ENCODE results near the gene TMEM87A. TPM values are rescaled to one million over a fixed set of nuclear protein-coding genes. Genes with fewer than 3 reads are reported as not detected.
"Not testable (repeated sequence)": the region's sequence is repeated elsewhere in the genome, so short reads cannot be mapped to it uniquely, and the experiment has no call there.

Gene TMEM87A
- total RNA-seq, 2 donors from 2014 or later, result 31.4 to 36.6 TPM

DNA sequence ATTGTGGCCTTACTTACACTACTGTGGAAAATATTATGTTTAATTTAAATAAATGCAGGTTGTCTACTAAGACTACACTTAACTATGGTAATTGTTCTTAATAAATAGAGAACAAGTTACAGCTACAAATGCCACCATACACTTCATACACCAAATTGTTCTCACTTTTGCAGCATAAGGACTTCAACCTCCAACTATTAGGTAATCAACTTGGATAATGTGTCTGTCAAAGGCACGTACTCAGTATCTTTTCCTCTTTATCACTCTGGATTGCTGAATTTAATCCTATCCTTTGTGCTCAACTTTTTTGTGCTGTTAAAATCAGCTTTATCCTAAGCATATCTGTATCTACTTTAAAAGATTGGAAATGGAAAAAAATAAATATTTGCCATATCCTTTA lies 41.6 kb upstream of the TMEM87A start:
- H3K27ac ChIP-seq, result no peak overlapping the region
- no peaks in the 10 kb centered on the region for H3K36me3 ChIP-seq (replicated peaks in 1 of 2; ENCODE audit: insufficient read depth in 1 of 2, low read depth in 2 of 2)
- H3K4me3 ChIP-seq, result no peak overlapping the region
- 87 to 89% methylated on average over 1 of the region's 1 CpG for WGBS, 2 donors
- no peaks in the 10 kb centered on the region for H3K27me3 ChIP-seq
- intact Hi-C loops (cut with DNase I), result no loop called here
- ATAC-seq (no peak), DNase-seq (no peak)
- no peaks in the 10 kb centered on the region for H3K9me3 ChIP-seq
- no peak for TF ChIP-seq POLR2A (IDR thresholded peaks at IDR 0.05)
- TF ChIP-seq, protein P1, sequence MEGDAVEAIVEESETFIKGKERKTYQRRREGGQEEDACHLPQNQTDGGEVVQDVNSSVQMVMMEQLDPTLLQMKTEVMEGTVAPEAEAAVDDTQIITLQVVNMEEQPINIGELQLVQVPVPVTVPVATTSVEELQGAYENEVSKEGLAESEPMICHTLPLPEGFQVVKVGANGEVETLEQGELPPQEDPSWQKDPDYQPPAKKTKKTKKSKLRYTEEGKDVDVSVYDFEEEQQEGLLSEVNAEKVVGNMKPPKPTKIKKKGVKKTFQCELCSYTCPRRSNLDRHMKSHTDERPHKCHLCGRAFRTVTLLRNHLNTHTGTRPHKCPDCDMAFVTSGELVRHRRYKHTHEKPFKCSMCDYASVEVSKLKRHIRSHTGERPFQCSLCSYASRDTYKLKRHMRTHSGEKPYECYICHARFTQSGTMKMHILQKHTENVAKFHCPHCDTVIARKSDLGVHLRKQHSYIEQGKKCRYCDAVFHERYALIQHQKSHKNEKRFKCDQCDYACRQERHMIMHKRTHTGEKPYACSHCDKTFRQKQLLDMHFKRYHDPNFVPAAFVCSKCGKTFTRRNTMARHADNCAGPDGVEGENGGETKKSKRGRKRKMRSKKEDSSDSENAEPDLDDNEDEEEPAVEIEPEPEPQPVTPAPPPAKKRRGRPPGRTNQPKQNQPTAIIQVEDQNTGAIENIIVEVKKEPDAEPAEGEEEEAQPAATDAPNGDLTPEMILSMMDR (IDR thresholded peaks at IDR 0.05), result no peak
- H3K4me1 ChIP-seq, result no peaks in the 10 kb centered on the region

DNA sequence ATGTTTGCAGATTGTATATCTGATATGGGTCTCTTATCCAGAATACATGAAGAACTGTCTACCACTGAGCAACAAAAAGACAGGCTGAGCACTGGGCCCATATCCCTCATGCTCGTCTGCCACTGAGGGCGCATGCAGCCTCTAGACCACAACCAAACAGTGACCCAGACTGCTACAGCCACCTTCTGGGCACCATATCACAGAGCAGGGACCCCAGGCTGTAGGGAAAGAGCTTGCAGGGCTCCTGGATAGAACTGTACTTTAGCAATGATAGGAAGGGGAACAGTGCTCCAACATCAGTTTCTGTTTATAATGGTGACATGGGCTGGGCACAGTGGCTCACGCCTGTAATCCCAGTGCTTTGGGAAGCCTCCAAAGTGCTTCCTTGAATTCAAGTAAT lies 40.2 kb upstream of the TMEM87A start:
- Histone ChIP-seq H3K27me3 (no peaks in the 10 kb centered on the region), H3K9me3 (no peaks in the 10 kb centered on the region), H3K36me3 (replicated peaks in 1 of 2; ENCODE audit: insufficient read depth in 1 of 2, low read depth in 2 of 2) (no peaks in the 10 kb centered on the region), H3K4me3 (no peak overlapping the region), H3K4me1 (no peaks in the 10 kb centered on the region), H3K27ac (no peak overlapping the region)
- intact Hi-C loops (cut with DNase I), result no loop called here
- WGBS, 2 donors, result 37 to 54% methylated on average over 3 of the region's 3 CpGs
- TF ChIP-seq, protein P1 (IDR thresholded peaks at IDR 0.05), result no peak
- no peak for TF ChIP-seq POLR2A (IDR thresholded peaks at IDR 0.05)
- no peak for DNase-seq
- no peak for ATAC-seq

DNA sequence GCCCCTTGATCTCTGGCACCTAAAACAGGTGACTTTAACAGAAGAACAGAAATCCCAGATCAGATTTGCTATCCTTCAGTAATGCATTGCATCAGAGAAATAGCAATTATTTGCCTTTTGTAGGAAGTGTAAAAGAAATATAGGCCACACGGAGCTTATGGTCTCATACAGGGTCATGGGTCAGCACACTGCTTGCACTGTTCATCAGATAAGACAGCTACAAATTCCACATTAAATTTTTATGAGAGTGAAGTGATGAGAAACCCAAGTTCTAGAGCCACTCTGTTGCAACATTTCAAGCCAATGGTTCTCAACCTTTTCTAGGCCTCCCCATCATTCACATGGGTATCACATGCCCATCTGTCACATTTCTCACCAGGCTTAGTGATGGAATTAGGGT lies 33.4 kb upstream of the TMEM87A start:
- no peaks in the 10 kb centered on the region for H3K27me3 ChIP-seq
- H3K9me3 ChIP-seq, result peaks cover 0 to 4% (median 0%) of the 10 kb centered on the region in 3 donors
- no peak overlapping the region for H3K27ac ChIP-seq
- DNase-seq, result no peak
- H3K4me1 ChIP-seq, result no peaks in the 10 kb centered on the region
- H3K4me3 ChIP-seq, result no peak overlapping the region
- TF ChIP-seq POLR2A (IDR thresholded peaks at IDR 0.05), result no peak
- TF ChIP-seq, protein P1 (IDR thresholded peaks at IDR 0.05), result no peak
- intact Hi-C loops (cut with DNase I), result no loop called here
- 76 to 82% methylated on average over 1 of the region's 1 CpG for WGBS, 2 donors
- no peak for ATAC-seq
- H3K36me3 ChIP-seq (replicated peaks in 1 of 2; ENCODE audit: insufficient read depth in 1 of 2, low read depth in 2 of 2), result no peaks in the 10 kb centered on the region

DNA sequence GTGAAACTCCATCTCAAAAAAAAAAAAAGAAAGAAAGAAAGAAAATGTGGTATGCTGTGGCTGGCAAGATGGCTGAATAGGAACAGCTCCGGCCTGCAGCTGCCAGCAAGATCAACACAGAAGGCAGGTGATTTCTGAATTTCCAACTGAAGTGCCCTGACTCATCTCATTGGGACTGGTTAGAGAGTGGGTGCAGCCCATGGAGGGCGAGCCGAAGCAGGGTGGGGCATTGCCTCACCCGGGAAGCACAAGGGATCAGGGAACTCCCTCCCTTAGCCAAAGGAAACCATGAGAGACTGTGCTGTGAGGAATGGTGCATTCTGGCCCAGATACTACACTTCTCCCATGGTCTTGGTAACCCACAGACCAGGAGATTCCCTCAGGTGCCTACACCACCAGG lies 27.8 kb upstream of the TMEM87A start:
- H3K27ac ChIP-seq; intact Hi-C loops (cut with DNase I); ATAC-seq; H3K36me3 ChIP-seq (replicated peaks in 1 of 2; ENCODE audit: insufficient read depth in 1 of 2, low read depth in 2 of 2); H3K9me3 ChIP-seq; DNase-seq; H3K4me1 ChIP-seq; H3K27me3 ChIP-seq; H3K4me3 ChIP-seq: not testable (repeated sequence)
- WGBS, 2 donors, result 95 to 98% methylated on average over 4 of the region's 4 CpGs

DNA sequence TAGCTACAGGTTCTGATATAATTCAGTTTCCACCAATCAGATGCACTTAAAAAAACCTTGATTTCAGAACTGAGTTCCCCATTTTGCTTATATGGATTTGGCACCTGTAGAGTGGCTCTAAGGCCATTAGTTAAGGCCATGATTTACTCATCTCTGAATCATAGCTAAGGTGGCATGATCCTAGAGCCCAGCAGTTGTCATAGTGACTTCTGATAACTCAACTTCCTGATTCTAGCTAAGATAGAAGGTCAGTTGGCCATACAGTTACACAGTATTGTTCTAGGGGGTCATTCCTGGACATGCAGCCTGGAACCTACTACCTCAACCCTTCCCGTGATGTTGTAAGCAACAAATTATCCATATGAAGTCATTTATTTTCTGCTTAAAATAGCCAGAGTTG lies 15.9 kb upstream of the TMEM87A start:
- H3K36me3 ChIP-seq (replicated peaks in 1 of 2; ENCODE audit: insufficient read depth in 1 of 2, low read depth in 2 of 2), result peaks cover 0 to 5% of the 10 kb centered on the region in 2 donors
- H3K4me1 ChIP-seq, result peaks cover 11% of the 10 kb centered on the region
- H3K27ac ChIP-seq, result no peak overlapping the region
- H3K27me3 ChIP-seq, result no peaks in the 10 kb centered on the region
- no peaks in the 10 kb centered on the region for H3K9me3 ChIP-seq
- no peak for DNase-seq
- H3K4me3 ChIP-seq, result no peak overlapping the region
- TF ChIP-seq POLR2A (IDR thresholded peaks at IDR 0.05), result no peak
- TF ChIP-seq, protein P1 (IDR thresholded peaks at IDR 0.05), result no peak
- 96 to 100% methylated on average over 1 of the region's 1 CpG for WGBS, 2 donors
- no peak for ATAC-seq
- intact Hi-C loops (cut with DNase I), result no loop called here

All from body of pancreas (tissue), 4 donors.